GM18870 (cell line): ENCODE results near the gene ABHD1.
"Not testable (repeated sequence)": the region's sequence is repeated elsewhere in the genome, so short reads cannot be mapped to it uniquely, and the experiment has no call there.

Experiments
- ATAC-seq: cut with Tn5 transposase; IDR thresholded peaks from one replicate; pipeline ENCODE4 v1.9.1; 2021; ENCODE audit warnings: moderate library complexity; ENCODE audit not compliant: unreplicated experiment

Gene ABHD1

GRCh38 chr2:27123302-27124150, at the start of gene ABHD1:
Gene ABHD1, plus strand, starts transcription at chr2:27123815. Its CDS starts 134 bp downstream, at chr2:27123949.
- ATAC-seq, result no peak

GRCh38 chr2:27074738-27075565, 48.7 kb upstream of the ABHD1 start:
- no peak for ATAC-seq

- not testable (repeated sequence) for ATAC-seq
These were observed 48.1 kb upstream of the ABHD1 start for GRCh38 chr2:27075566-27075871.

GRCh38 chr2:27076323-27076722, 47.3 kb upstream of the ABHD1 start:
- no peak for ATAC-seq

- ATAC-seq, result no peak
These were observed 46.4 kb upstream of the ABHD1 start for GRCh38 chr2:27077231-27077630.

GRCh38 chr2:27078267-27079194, 45.1 kb upstream of the ABHD1 start, which contains the start of gene EMILIN1:
Gene EMILIN1, plus strand, starts transcription at chr2:27078615. Its CDS starts 451 bp downstream, at chr2:27079066.
- ATAC-seq, result no peak

GRCh38 chr2:27079233-27080139, 44.1 kb upstream of the ABHD1 start:
- no peak for ATAC-seq

GRCh38 chr2:27080140-27080469, 43.5 kb upstream of the ABHD1 start:
- no peak for ATAC-seq

GRCh38 chr2:27080603-27080936, 43.0 kb upstream of the ABHD1 start:
- no peak for ATAC-seq

- ATAC-seq, result no peak
These were observed 41.4 kb upstream of the ABHD1 start for GRCh38 chr2:27081984-27082772.

GRCh38 chr2:27082773-27083409, 40.7 kb upstream of the ABHD1 start:
- ATAC-seq, result no peak

GRCh38 chr2:27083410-27084296, 40.0 kb upstream of the ABHD1 start:
- no peak for ATAC-seq

GRCh38 chr2:27084297-27085061, 39.1 kb upstream of the ABHD1 start:
- no peak for ATAC-seq

- no peak for ATAC-seq
These were observed 38.4 kb upstream of the ABHD1 start for GRCh38 chr2:27085062-27085672.

GRCh38 chr2:27085673-27086089, 37.9 kb upstream of the ABHD1 start:
- no peak for ATAC-seq

GRCh38 chr2:27086090-27086723, 37.4 kb upstream of the ABHD1 start:
- peak; percentile 51 for ATAC-seq
